Mesodermal cell (in vitro differentiated cells): ENCODE data around the gene IARS2.
"Not testable (repeated sequence)": the region's sequence is repeated elsewhere in the genome, so short reads cannot be mapped to it uniquely, and the experiment has no call there.

Experiments used
- H3K27ac ChIP-seq: 2 replicates; pipeline ENCODE4 v1.7.0; 2013; ENCODE audit warnings: mild to moderate bottlenecking, low read depth, low read length, moderate library complexity; ENCODE audit not compliant: severe bottlenecking
- H3K36me3 ChIP-seq: 2 replicates; pipeline ENCODE4 v1.7.1; 2013; ENCODE audit warnings: mild to moderate bottlenecking, low read length, moderate library complexity; ENCODE audit not compliant: control insufficient read depth, insufficient read depth
- H3K4me1 ChIP-seq: one replicate; pipeline ENCODE4 v1.7.1; 2013; ENCODE audit warnings: mild to moderate bottlenecking, low read length; ENCODE audit not compliant: insufficient read depth, control insufficient read depth, poor library complexity, severe bottlenecking
- H3K4me3 ChIP-seq: 2 replicates; pipeline ENCODE4 v1.7.0; 2013; ENCODE audit warnings: low read length, control low read depth, mild to moderate bottlenecking; ENCODE audit not compliant: insufficient read depth, poor library complexity, severe bottlenecking; ENCODE audit errors: extremely low read depth
- H3K9me3 ChIP-seq: 2 replicates; pipeline ENCODE4 v1.7.1; 2013; ENCODE audit warnings: mild to moderate bottlenecking, low read length, moderate library complexity; ENCODE audit not compliant: control insufficient read depth
- WGBS, 2 experiments: methylation state at CpG; one replicate each; pipeline ENCODE4 v1.1.5; 2013; ENCODE audit warnings: missing lambda C conversion rate in 2 of 2; ENCODE audit not compliant: insufficient coverage in 2 of 2; 5-methylcytosine and 5-hydroxymethylcytosine counted together

IARS2 gene

GRCh38 chr1:220164517-220164916, 70.6 kb downstream of the IARS2 start:
- peaks cover 32% of the 10 kb centered on the region for H3K36me3 ChIP-seq
- WGBS, 2 experiments, result no CpG with 5 or more reads among the region's 2 CpGs

GRCh38 chr1:220166853-220167252, 72.9 kb downstream of the IARS2 start:
- WGBS, 2 experiments, result 83% methylated on average over 1 of the region's 4 CpGs; no CpG with 5 or more reads in 1 of the 2 experiments
- no peaks in the 10 kb centered on the region for H3K4me1 ChIP-seq

More at GRCh38 chr1:220164517-220164916, 70.6 kb downstream of the IARS2 start:
- Histone ChIP-seq H3K4me1 (no peaks in the 10 kb centered on the region), H3K4me3 (no peak overlapping the region), H3K9me3 (no peaks in the 10 kb centered on the region), H3K27ac (no peak overlapping the region)

GRCh38 chr1:220169887-220170286, 76.0 kb downstream of the IARS2 start:
- H3K27ac ChIP-seq, H3K4me1 ChIP-seq, H3K4me3 ChIP-seq, H3K9me3 ChIP-seq: not testable (repeated sequence)
- 100% methylated on average over 1 of the region's 4 CpGs; no CpG with 5 or more reads in 1 of the 2 experiments for WGBS, 2 experiments
- peaks cover 57% of the 10 kb centered on the region for H3K36me3 ChIP-seq

More at GRCh38 chr1:220166853-220167252, 72.9 kb downstream of the IARS2 start:
- Histone ChIP-seq H3K36me3 (peaks cover 52% of the 10 kb centered on the region), H3K9me3 (no peaks in the 10 kb centered on the region), H3K27ac (no peak overlapping the region), H3K4me3 (no peak overlapping the region)

- Histone ChIP-seq H3K27ac (no peak overlapping the region), H3K4me3 (no peak overlapping the region), H3K36me3 (peaks cover 52% of the 10 kb centered on the region), H3K9me3 (no peaks in the 10 kb centered on the region), H3K4me1 (no peaks in the 10 kb centered on the region)
- WGBS, 2 experiments, result no CpG with 5 or more reads among the region's 1 CpG
These were observed 77.0 kb downstream of the IARS2 start for GRCh38 chr1:220170836-220171526.

GRCh38 chr1:220176540-220176939, 82.6 kb downstream of the IARS2 start:
- peaks cover 31% of the 10 kb centered on the region for H3K36me3 ChIP-seq

GRCh38 chr1:220182111-220182510, 88.2 kb downstream of the IARS2 start:
- Histone ChIP-seq H3K9me3 (no peaks in the 10 kb centered on the region), H3K4me3 (no peak overlapping the region), H3K27ac (no peak overlapping the region), H3K36me3 (peaks cover 15% of the 10 kb centered on the region), H3K4me1 (no peaks in the 10 kb centered on the region)
- WGBS, 2 experiments, result 100% methylated on average over 1 of the region's 1 CpG; no CpG with 5 or more reads in 1 of the 2 experiments

More at GRCh38 chr1:220176540-220176939, 82.6 kb downstream of the IARS2 start:
- H3K27ac ChIP-seq, result no peak overlapping the region
- H3K9me3 ChIP-seq, result no peaks in the 10 kb centered on the region
- no peaks in the 10 kb centered on the region for H3K4me1 ChIP-seq
- H3K4me3 ChIP-seq, result no peak overlapping the region
- WGBS, 2 experiments, result 88 to 100% methylated on average over 1 of the region's 1 CpG

- Histone ChIP-seq H3K9me3 (no peaks in the 10 kb centered on the region), H3K27ac (no peak overlapping the region), H3K4me3 (no peak overlapping the region), H3K4me1 (no peaks in the 10 kb centered on the region), H3K36me3 (peaks cover 19% of the 10 kb centered on the region)
- WGBS, 2 experiments, result 86 to 89% methylated on average over 1 of the region's 2 CpGs
These were observed 88.7 kb downstream of the IARS2 start for GRCh38 chr1:220182656-220183055.

- no peaks in the 10 kb centered on the region for H3K9me3 ChIP-seq
- no peak overlapping the region for H3K27ac ChIP-seq
- peaks cover 32% of the 10 kb centered on the region for H3K36me3 ChIP-seq
- WGBS, 2 experiments, result 100% methylated on average over 1 of the region's 1 CpG
- H3K4me3 ChIP-seq, result no peak overlapping the region
- no peaks in the 10 kb centered on the region for H3K4me1 ChIP-seq
These were observed 90.6 kb downstream of the IARS2 start for GRCh38 chr1:220184506-220184905.

- no peaks in the 10 kb centered on the region for H3K4me1 ChIP-seq
- H3K9me3 ChIP-seq, result no peaks in the 10 kb centered on the region
- H3K36me3 ChIP-seq, result peaks cover 38% of the 10 kb centered on the region
- no peak overlapping the region for H3K4me3 ChIP-seq
- WGBS, 2 experiments, result no CpG with 5 or more reads among the region's 2 CpGs
- no peak overlapping the region for H3K27ac ChIP-seq
These were observed 92.8 kb downstream of the IARS2 start for GRCh38 chr1:220186752-220187151.

GRCh38 chr1:220188538-220188937, 94.6 kb downstream of the IARS2 start:
- Histone ChIP-seq H3K4me3 (no peak overlapping the region), H3K36me3 (peaks cover 45% of the 10 kb centered on the region), H3K9me3 (no peaks in the 10 kb centered on the region), H3K4me1 (no peaks in the 10 kb centered on the region), H3K27ac (no peak overlapping the region)
- WGBS, 2 experiments, result no CpG with 5 or more reads among the region's 2 CpGs

GRCh38 chr1:220189750-220190347, 95.9 kb downstream of the IARS2 start:
- WGBS, 2 experiments, result no CpG with 5 or more reads among the region's 1 CpG
- H3K36me3 ChIP-seq, result peaks cover 46% of the 10 kb centered on the region
- no peak overlapping the region for H3K4me3 ChIP-seq
- H3K9me3 ChIP-seq, result no peaks in the 10 kb centered on the region
- H3K4me1 ChIP-seq, result no peaks in the 10 kb centered on the region
- no peak overlapping the region for H3K27ac ChIP-seq
